HEK293 (cell line): ENCODE measurements around the gene RBM39.

Experiments
- CTCF ChIA-PET: fragments of 350-600 bp; formaldehyde crosslinking; extraction: SDS; loops from one replicate; lab custom pipeline; 2021; ENCODE audit warnings: antibody characterized with exemption; lab: Yijun Ruan, JAX
- POLR2A ChIA-PET: fragments of 300-600 bp; formaldehyde crosslinking; extraction: SDS; loops from one replicate; lab custom pipeline; 2020; ENCODE audit warnings: antibody characterized with exemption, inconsistent platforms; lab: Yijun Ruan, JAX
- H3K27ac ChIP-seq: fragments of 200-500 bp; sonication (Bioruptor generic); 2 replicates; pipeline ENCODE4 v1.5.1; 2014; ENCODE audit warnings: low read depth, low read length, control low read depth, inconsistent platforms; ENCODE audit errors: extremely low read depth
- H3K36me3 ChIP-seq, 2 experiments: fragments of 200-500 bp in 1 of 2; sonication (Bioruptor generic) in 1 of 2; 1 replicate in 1 of 2; 2 replicates in 1 of 2; pipeline ENCODE4 v1.5.1; 2014 to 2017; ENCODE audit warnings: inconsistent platforms in 2 of 2, low read length in 2 of 2; ENCODE audit not compliant: control insufficient read depth in 2 of 2, insufficient read depth in 1 of 2
- H3K4me1 ChIP-seq: fragments of 200-500 bp; sonication (Bioruptor generic); 2 replicates; pipeline ENCODE4 v1.5.1; 2014; ENCODE audit warnings: mild to moderate bottlenecking, low read length, inconsistent platforms; ENCODE audit not compliant: control insufficient read depth, insufficient read depth
- H3K4me3 ChIP-seq: 2 replicates; pipeline ENCODE4 v1.5.1; 2011; ENCODE audit warnings: low read depth, mild to moderate bottlenecking, control low read depth, low read length, moderate library complexity
- H3K9me3 ChIP-seq: fragments of 200-500 bp; sonication (Bioruptor generic); 2 replicates; pipeline ENCODE4 v1.5.1; 2014; ENCODE audit warnings: low read depth, low read length, inconsistent platforms; ENCODE audit not compliant: control insufficient read depth, insufficient read depth
- FEZF1 ChIP-seq: fragments of 450-650 bp; formaldehyde crosslinking; IDR thresholded peaks from 2 replicates; pipeline ENCODE4 v1.5.1; 2016; ENCODE audit warnings: missing biosample characterization, missing genetic modification characterization
- GFI1B ChIP-seq: fragments of 450-650 bp; formaldehyde crosslinking; IDR thresholded peaks from 2 replicates; pipeline ENCODE4 v1.5.1; 2016; ENCODE audit warnings: missing biosample characterization, missing genetic modification characterization
- GLIS1 ChIP-seq: fragments of 450-650 bp; formaldehyde crosslinking; IDR thresholded peaks from 2 replicates; pipeline ENCODE4 v1.5.1; 2016; ENCODE audit warnings: missing biosample characterization, missing genetic modification characterization
- IKZF3 ChIP-seq: fragments of 450-650 bp; IDR thresholded peaks from 2 replicates; pipeline ENCODE4 v1.5.0; 2018; ENCODE audit warnings: missing biosample characterization, mild to moderate bottlenecking, missing genetic modification characterization, moderate library complexity
- PATZ1 ChIP-seq: fragments of 450-650 bp; formaldehyde crosslinking; IDR thresholded peaks from 2 replicates; pipeline ENCODE4 v1.5.1; 2016; ENCODE audit warnings: missing biosample characterization, missing genetic modification characterization
- PRDM6 ChIP-seq: fragments of 450-650 bp; formaldehyde crosslinking; IDR thresholded peaks from 2 replicates; pipeline ENCODE4 v1.5.1; 2017; ENCODE audit warnings: missing biosample characterization, missing genetic modification characterization
- ZBTB44 ChIP-seq: fragments of 450-650 bp; IDR thresholded peaks from 2 replicates; pipeline ENCODE4 v1.5.1; 2018; ENCODE audit warnings: missing biosample characterization, mild to moderate bottlenecking, missing genetic modification characterization
- ZBTB8A ChIP-seq: fragments of 450-650 bp; formaldehyde crosslinking; IDR thresholded peaks from 2 replicates; pipeline ENCODE4 v1.5.1; 2016; ENCODE audit warnings: missing biosample characterization, missing genetic modification characterization
- ZFHX2 ChIP-seq: fragments of 450-650 bp; formaldehyde crosslinking; conservative IDR thresholded peaks from 2 replicates; pipeline ENCODE4 v1.5.1; 2016; ENCODE audit warnings: missing biosample characterization, missing genetic modification characterization
- ZFP37 ChIP-seq: fragments of 450-650 bp; formaldehyde crosslinking; IDR thresholded peaks from 2 replicates; pipeline ENCODE4 v1.5.1; 2016; ENCODE audit warnings: missing biosample characterization, missing genetic modification characterization
- ZNF146 ChIP-seq: fragments of 450-650 bp; formaldehyde crosslinking; IDR thresholded peaks from 2 replicates; pipeline ENCODE4 v1.5.1; 2016; ENCODE audit warnings: missing biosample characterization, missing genetic modification characterization
- ZNF169 ChIP-seq: fragments of 450-650 bp; formaldehyde crosslinking; IDR thresholded peaks from 2 replicates; pipeline ENCODE4 v1.5.1; 2016; ENCODE audit warnings: missing biosample characterization, missing genetic modification characterization
- ZNF335 ChIP-seq: fragments of 450-650 bp; formaldehyde crosslinking; conservative IDR thresholded peaks from 2 replicates; pipeline ENCODE4 v1.5.1; 2016; ENCODE audit warnings: missing biosample characterization, missing genetic modification characterization
- ZNF362 ChIP-seq: fragments of 450-650 bp; formaldehyde crosslinking; IDR thresholded peaks from 2 replicates; pipeline ENCODE4 v1.5.1; 2016; ENCODE audit warnings: missing biosample characterization, missing genetic modification characterization
- ZNF510 ChIP-seq: fragments of 450-650 bp; formaldehyde crosslinking; IDR thresholded peaks from 2 replicates; pipeline ENCODE4 v1.5.1; 2018; ENCODE audit warnings: mild to moderate bottlenecking, missing genetic modification characterization, missing biosample characterization; ENCODE audit not compliant: insufficient replicate concordance
- ZNF664 ChIP-seq: fragments of 450-650 bp; formaldehyde crosslinking; IDR thresholded peaks from 2 replicates; pipeline ENCODE4 v1.5.1; 2016; ENCODE audit warnings: missing biosample characterization, missing genetic modification characterization
- ZSCAN18 ChIP-seq: fragments of 450-650 bp; formaldehyde crosslinking; IDR thresholded peaks from 2 replicates; pipeline ENCODE4 v1.5.1; 2016; ENCODE audit warnings: missing biosample characterization, missing genetic modification characterization
- ZSCAN5A ChIP-seq: fragments of 450-650 bp; formaldehyde crosslinking; IDR thresholded peaks from 2 replicates; pipeline ENCODE4 v1.5.1; 2016; ENCODE audit warnings: missing biosample characterization, missing genetic modification characterization

Gene RBM39

GRCh38 chr20:35742741-35743523 lies 872 bp upstream of the RBM39 start:
- TF ChIP-seq PATZ1 (tag by site-specific recombination) (0 out of 2 replicates have a peak, but pooled peaks have one; percentile 16), ZSCAN18 (tag by site-specific recombination) (no peak), ZBTB8A (tag by site-specific recombination) (no peak), ZNF664 (tag by site-specific recombination) (peak; percentile 93), GFI1B (tag by site-specific recombination) (peak; percentile 66; the same call in 1 of the 2 replicates), ZNF362 (tag by site-specific recombination) (peak; percentile 65; the same call in 1 of the 2 replicates), ZBTB44 (tag by site-specific recombination) (0 out of 2 replicates have a peak, but pooled peaks have one; percentile 2), IKZF3 (peak; percentile 40; the same call in 1 of the 2 replicates), ZFP37 (0 out of 2 replicates have a peak, but pooled peaks have one; percentile 25), PRDM6 (tag by site-specific recombination) (0 out of 2 replicates have a peak, but pooled peaks have one; percentile 12), ZNF146 (tag by site-specific recombination) (0 out of 2 replicates have a peak, but pooled peaks have one; percentile 6), ZNF169 (no peak), GLIS1 (tag by site-specific recombination) (peak; percentile 42), FEZF1 (peak; percentile 45), ZNF335 (tag by site-specific recombination) (peak; percentile 80), ZSCAN5A (tag by site-specific recombination) (peak; percentile 38; the same call in 1 of the 2 replicates), ZFHX2 (tag by site-specific recombination) (no peak), ZNF510 (tag by site-specific recombination) (no peak)
- POLR2A ChIA-PET = interaction anchor here (0.5 to 2.5 kb wide), 37 partner anchors 8 to 1119 kb away, joined by 3 to 109 read pairs (median 5); partner anchors contain the start of genes CEP250, ERGIC3, NFS1 and PHF20
- Histone ChIP-seq H3K4me1 (no peaks in the 10 kb centered on the region), H3K27ac (peak overlapping the region; percentile 83), H3K9me3 (no peaks in the 10 kb centered on the region), H3K4me3 (peak overlapping the region; percentile 52), H3K36me3 (peaks cover 19 to 34% of the 10 kb centered on the region in 2 experiments)
- CTCF ChIA-PET = interaction anchor here (0.6 to 2.6 kb wide), 6 partner anchors 13 to 142 kb away, joined by 3 to 15 read pairs (median 3); partner anchors contain the start of gene PHF20
